ENCODE data around the gene NDUFAF5. TPM values are rescaled to one million over a fixed set of nuclear protein-coding genes. Genes with fewer than 3 reads are reported as not detected.

Gene NDUFAF5
- total RNA-seq, 1 donor from 2014 or later = 32.6 TPM

DNA sequence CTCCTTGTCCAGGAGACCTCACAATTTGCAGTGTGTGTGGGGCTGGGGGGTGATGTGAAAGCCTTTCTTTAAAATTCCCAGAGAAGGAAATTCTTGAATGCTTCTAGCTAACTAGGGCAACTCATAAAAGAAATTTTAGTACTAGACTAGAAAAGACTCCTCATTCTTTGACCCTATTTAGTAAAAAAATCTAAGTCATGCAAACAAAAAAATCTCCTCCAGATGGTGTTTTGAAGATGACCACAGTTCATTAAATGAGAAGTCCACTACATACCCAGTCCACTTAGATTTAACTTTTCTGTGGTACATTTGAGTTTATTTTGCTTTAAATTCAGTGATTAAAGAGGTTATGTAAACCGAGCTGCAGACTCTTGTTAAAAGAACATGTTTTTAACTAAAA lies 67.5 kb downstream of the NDUFAF5 start:
- no peak overlapping the region for H3K4me3 Mint-ChIP-seq
- H3K36me3 Mint-ChIP-seq (ENCODE audit: low read depth) = no peaks in the 10 kb centered on the region
- no peaks in the 10 kb centered on the region for H3K4me1 Mint-ChIP-seq
- TF ChIP-seq, protein P1, sequence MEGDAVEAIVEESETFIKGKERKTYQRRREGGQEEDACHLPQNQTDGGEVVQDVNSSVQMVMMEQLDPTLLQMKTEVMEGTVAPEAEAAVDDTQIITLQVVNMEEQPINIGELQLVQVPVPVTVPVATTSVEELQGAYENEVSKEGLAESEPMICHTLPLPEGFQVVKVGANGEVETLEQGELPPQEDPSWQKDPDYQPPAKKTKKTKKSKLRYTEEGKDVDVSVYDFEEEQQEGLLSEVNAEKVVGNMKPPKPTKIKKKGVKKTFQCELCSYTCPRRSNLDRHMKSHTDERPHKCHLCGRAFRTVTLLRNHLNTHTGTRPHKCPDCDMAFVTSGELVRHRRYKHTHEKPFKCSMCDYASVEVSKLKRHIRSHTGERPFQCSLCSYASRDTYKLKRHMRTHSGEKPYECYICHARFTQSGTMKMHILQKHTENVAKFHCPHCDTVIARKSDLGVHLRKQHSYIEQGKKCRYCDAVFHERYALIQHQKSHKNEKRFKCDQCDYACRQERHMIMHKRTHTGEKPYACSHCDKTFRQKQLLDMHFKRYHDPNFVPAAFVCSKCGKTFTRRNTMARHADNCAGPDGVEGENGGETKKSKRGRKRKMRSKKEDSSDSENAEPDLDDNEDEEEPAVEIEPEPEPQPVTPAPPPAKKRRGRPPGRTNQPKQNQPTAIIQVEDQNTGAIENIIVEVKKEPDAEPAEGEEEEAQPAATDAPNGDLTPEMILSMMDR (conservative IDR thresholded peaks at IDR 0.05) = no peak
- no peaks in the 10 kb centered on the region for H3K27me3 Mint-ChIP-seq (ENCODE audit: low read depth)
- peaks cover 3% of the 10 kb centered on the region for H3K9me3 Mint-ChIP-seq
- no peak overlapping the region for H3K27ac Mint-ChIP-seq (ENCODE audit: unreplicated experiment)
- no peak for DNase-seq (ENCODE audit: low read depth, low spot score)

DNA sequence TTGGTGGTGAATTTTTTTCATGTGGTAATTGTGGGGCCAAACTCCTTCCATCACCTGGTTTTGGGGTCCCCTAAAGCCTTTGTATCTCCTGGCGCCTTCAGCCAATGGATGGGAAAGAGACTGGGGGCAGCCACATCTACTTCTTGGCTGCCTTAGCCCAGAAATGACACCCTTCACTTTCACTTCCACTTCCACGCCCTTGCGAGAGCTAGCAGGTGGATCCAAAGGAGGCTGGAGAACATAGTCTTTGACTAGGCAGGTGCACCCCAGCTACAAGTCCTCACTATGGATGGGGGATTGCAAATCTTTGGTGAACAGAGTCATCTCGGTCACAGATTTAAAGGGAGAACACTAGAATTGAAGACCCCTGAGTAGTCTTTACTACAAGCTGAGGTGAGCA lies 70.8 kb downstream of the NDUFAF5 start:
- Mint-ChIP-seq H3K9me3 (peaks cover under 1% of the 10 kb centered on the region), H3K4me1 (no peaks in the 10 kb centered on the region), H3K36me3 (ENCODE audit: low read depth) (no peaks in the 10 kb centered on the region), H3K27me3 (ENCODE audit: low read depth) (no peaks in the 10 kb centered on the region), H3K4me3 (no peak overlapping the region), H3K27ac (ENCODE audit: unreplicated experiment) (no peak overlapping the region)
- no peak for DNase-seq (ENCODE audit: low read depth, low spot score)
- TF ChIP-seq, protein P1 (conservative IDR thresholded peaks at IDR 0.05) = no peak

DNA sequence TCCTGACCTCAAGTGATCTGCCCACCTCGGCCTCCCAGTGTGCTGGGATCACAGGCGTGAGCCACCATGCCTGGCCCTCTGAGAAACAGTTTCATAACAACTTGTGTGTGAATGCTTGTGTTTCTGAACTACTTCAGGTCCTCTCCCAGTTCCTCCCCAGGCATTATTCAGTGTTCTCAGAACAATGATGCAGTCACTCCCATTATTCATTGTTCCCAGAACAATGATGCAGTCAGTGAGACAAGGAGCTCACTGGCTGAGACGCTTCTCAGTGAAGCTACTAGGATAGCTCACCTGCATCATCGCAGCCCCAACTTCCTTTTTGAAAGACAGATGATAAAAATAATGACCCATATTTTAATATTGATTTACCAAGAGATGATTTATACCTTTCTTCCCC lies 71.5 kb downstream of the NDUFAF5 start:
- H3K9me3 Mint-ChIP-seq = peaks cover 4% of the 10 kb centered on the region
- H3K4me1 Mint-ChIP-seq = no peaks in the 10 kb centered on the region
- no peaks in the 10 kb centered on the region for H3K36me3 Mint-ChIP-seq (ENCODE audit: low read depth)
- TF ChIP-seq, protein P1 (conservative IDR thresholded peaks at IDR 0.05) = no peak
- no peak for DNase-seq (ENCODE audit: low read depth, low spot score)
- no peak overlapping the region for H3K27ac Mint-ChIP-seq (ENCODE audit: unreplicated experiment)
- H3K27me3 Mint-ChIP-seq (ENCODE audit: low read depth) = no peaks in the 10 kb centered on the region
- H3K4me3 Mint-ChIP-seq = no peak overlapping the region

DNA sequence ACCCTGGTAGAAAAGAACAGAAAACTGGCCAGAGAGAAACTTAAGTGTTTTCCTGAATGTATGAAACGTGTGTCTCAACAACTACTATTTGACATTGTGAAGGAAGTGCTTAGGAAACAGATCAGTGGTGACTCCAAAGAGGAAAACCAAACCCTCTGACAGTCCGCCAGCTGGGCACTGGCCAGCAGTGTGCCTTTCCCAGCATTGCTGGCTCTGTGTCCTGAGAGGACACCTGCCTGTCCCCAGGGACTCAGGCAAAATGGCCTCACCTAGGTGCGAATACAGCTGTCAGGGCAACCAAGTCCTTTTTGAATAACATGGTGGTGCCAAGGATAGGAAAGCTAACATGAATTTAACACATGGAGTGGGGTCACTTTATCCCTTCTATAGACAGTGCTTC lies 72.5 kb downstream of the NDUFAF5 start:
- Mint-ChIP-seq H3K4me3 (no peak overlapping the region), H3K4me1 (no peaks in the 10 kb centered on the region), H3K27ac (ENCODE audit: unreplicated experiment) (no peak overlapping the region), H3K9me3 (peaks cover 4% of the 10 kb centered on the region), H3K36me3 (ENCODE audit: low read depth) (no peaks in the 10 kb centered on the region), H3K27me3 (ENCODE audit: low read depth) (no peaks in the 10 kb centered on the region)
- TF ChIP-seq, protein P1 (conservative IDR thresholded peaks at IDR 0.05) = no peak
- DNase-seq (ENCODE audit: low read depth, low spot score) = no peak

DNA sequence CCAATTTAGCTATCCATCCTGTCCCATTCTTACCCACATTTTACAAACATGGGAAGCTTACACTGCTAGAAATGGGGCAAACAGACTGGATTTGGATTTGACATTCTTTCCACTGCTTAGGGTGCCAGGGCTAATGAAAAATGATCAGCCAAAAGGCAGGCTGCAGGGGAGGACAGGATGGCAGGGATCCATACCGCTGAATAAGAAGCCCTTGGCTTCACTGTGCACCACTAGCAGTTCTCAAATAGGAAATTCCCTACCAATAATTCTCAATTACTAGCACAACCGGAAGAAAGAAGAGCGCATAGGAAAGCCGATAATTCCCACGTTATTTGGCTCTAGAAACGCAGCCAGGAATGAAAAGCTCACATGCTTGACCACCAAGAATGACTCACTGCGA lies 73.1 kb downstream of the NDUFAF5 start:
- no peaks in the 10 kb centered on the region for H3K36me3 Mint-ChIP-seq (ENCODE audit: low read depth)
- TF ChIP-seq, protein P1 (conservative IDR thresholded peaks at IDR 0.05) = no peak
- no peaks in the 10 kb centered on the region for H3K27me3 Mint-ChIP-seq (ENCODE audit: low read depth)
- H3K27ac Mint-ChIP-seq (ENCODE audit: unreplicated experiment) = no peak overlapping the region
- no peak overlapping the region for H3K4me3 Mint-ChIP-seq
- no peak for DNase-seq (ENCODE audit: low read depth, low spot score)
- H3K4me1 Mint-ChIP-seq = no peaks in the 10 kb centered on the region
- peaks cover 4% of the 10 kb centered on the region for H3K9me3 Mint-ChIP-seq

DNA sequence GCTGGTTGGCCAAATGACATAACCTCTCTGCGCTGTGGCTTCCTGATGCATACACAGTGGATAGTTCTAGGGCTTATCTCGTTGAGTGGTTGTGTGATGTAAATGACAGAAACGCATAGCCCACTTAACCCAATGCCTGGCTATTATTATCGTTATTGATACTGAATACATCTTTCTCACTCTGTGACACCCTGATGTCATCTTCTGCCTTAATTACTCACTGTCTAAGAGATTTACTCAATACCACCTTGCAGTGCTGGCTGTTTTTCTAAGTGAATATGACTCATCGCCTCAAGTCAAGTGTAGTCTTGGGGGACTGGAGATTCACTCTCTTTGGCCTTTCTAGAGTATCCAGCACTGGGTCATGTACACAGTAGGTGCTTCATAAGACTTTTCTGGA lies 73.6 kb downstream of the NDUFAF5 start:
- H3K4me1 Mint-ChIP-seq = no peaks in the 10 kb centered on the region
- no peaks in the 10 kb centered on the region for H3K27me3 Mint-ChIP-seq (ENCODE audit: low read depth)
- H3K27ac Mint-ChIP-seq (ENCODE audit: unreplicated experiment) = no peak overlapping the region
- H3K4me3 Mint-ChIP-seq = no peak overlapping the region
- no peaks in the 10 kb centered on the region for H3K36me3 Mint-ChIP-seq (ENCODE audit: low read depth)
- no peak for DNase-seq (ENCODE audit: low read depth, low spot score)
- TF ChIP-seq, protein P1 (conservative IDR thresholded peaks at IDR 0.05) = no peak
- peaks cover 4% of the 10 kb centered on the region for H3K9me3 Mint-ChIP-seq

All from neural crest cell (in vitro differentiated cells).